GM12874 (cell line): ENCODE results near the gene ZNF532.

ENCODE experiments used
- CTCF ChIP-seq: IDR thresholded peaks from 2 replicates; pipeline ENCODE4 v1.5.1; 2011; ENCODE audit warnings: low read depth, mild to moderate bottlenecking, control low read depth, low read length, moderate library complexity; ENCODE audit not compliant: insufficient read depth

ZNF532 gene

GRCh38 chr18:58827886-58828285, 36.8 kb upstream of the ZNF532 start:
- TF ChIP-seq CTCF: no peak

- no peak for TF ChIP-seq CTCF
Observed at GRCh38 chr18:58828399-58829121, 36.1 kb upstream of the ZNF532 start.

GRCh38 chr18:58829263-58829662, 35.4 kb upstream of the ZNF532 start:
- no peak for TF ChIP-seq CTCF

GRCh38 chr18:58831606-58832005, 33.1 kb upstream of the ZNF532 start:
- TF ChIP-seq CTCF: no peak

GRCh38 chr18:58838165-58838860, 26.4 kb upstream of the ZNF532 start:
- no peak for TF ChIP-seq CTCF

- TF ChIP-seq CTCF: no peak
Observed at GRCh38 chr18:58838946-58839345, 25.7 kb upstream of the ZNF532 start.

- no peak for TF ChIP-seq CTCF
Observed at GRCh38 chr18:58842978-58843687, 21.5 kb upstream of the ZNF532 start.
